VCaP (cell line): ENCODE data around the gene ARGFX.
A peak's percentile ranks its signal among the peaks of the same experiment; 100 is the strongest.

Experiments used
- H3K27ac ChIP-seq: fragments of 450-650 bp; 2 replicates; pipeline ENCODE4 v1.5.1; 2017
- CTCF ChIP-seq: fragments of 450-650 bp; conservative IDR thresholded peaks from 2 replicates; pipeline ENCODE4 v1.5.1; 2017; ENCODE audit warnings: mild to moderate bottlenecking, moderate library complexity

Gene ARGFX

GRCh38 chr3:121567649-121568048 is at the start of gene ARGFX:
TSS of gene ARGFX (plus strand) at chr3:121567949. CDS start at chr3:121570714, 2,765 bp downstream.
- no peak for TF ChIP-seq CTCF
- H3K27ac ChIP-seq, result no peak within 1 kb of the TSS

GRCh38 chr3:121517953-121518655 is 49.6 kb upstream of the ARGFX start:
- TF ChIP-seq CTCF, result no peak
- no peak overlapping the region for H3K27ac ChIP-seq

GRCh38 chr3:121520510-121520909 is 47.2 kb upstream of the ARGFX start:
- TF ChIP-seq CTCF, result no peak

GRCh38 chr3:121529308-121529707 is 38.4 kb upstream of the ARGFX start:
- no peak overlapping the region for H3K27ac ChIP-seq
- peak; percentile 72 for TF ChIP-seq CTCF

More at GRCh38 chr3:121520510-121520909, 47.2 kb upstream of the ARGFX start:
- no peak overlapping the region for H3K27ac ChIP-seq

- no peak for TF ChIP-seq CTCF
Measured at GRCh38 chr3:121531269-121531668, 36.5 kb upstream of the ARGFX start.

GRCh38 chr3:121542924-121543323 is 24.8 kb upstream of the ARGFX start:
- no peak overlapping the region for H3K27ac ChIP-seq
- TF ChIP-seq CTCF, result no peak

More at GRCh38 chr3:121531269-121531668, 36.5 kb upstream of the ARGFX start:
- H3K27ac ChIP-seq, result no peak overlapping the region

- no peak for TF ChIP-seq CTCF
- peak overlapping the region; percentile 59; the same call in 1 of the 2 replicates for H3K27ac ChIP-seq
Measured at GRCh38 chr3:121545049-121545573, 22.6 kb upstream of the ARGFX start.
